Esophagus squamous epithelium (tissue), 4 donors: ENCODE data around the gene PF4V1.

Experiments
- CTCF ChIP-seq, 6 experiments: fragments of 450-650 bp in 4 of 6; fragments of 200-600 bp in 2 of 6; sonication (generic) in 2 of 6; IDR thresholded peaks; one replicate each; pipeline ENCODE4 v1.5.1; 2016 to 2019; ENCODE audit warnings: antibody characterized with exemption in 6 of 6, mild to moderate bottlenecking in 4 of 6, moderate library complexity in 4 of 6
- POLR2A ChIP-seq, 4 donors: fragments of 450-650 bp; IDR thresholded peaks; one replicate each; pipeline ENCODE4 v1.6.1; 2017; ENCODE audit warnings: antibody characterized with exemption in 4 of 4, mild to moderate bottlenecking in 4 of 4, moderate library complexity in 3 of 4

- TF ChIP-seq CTCF (IDR thresholded peaks at IDR 0.05): no peak
- no peak for TF ChIP-seq POLR2A (IDR thresholded peaks at IDR 0.05)
These were observed 40.9 kb downstream of the PF4V1 start for GRCh38 chr4:73894001-73894400.
